CD4-positive, alpha-beta T cell (primary cell): ENCODE results near the gene RYR2. TPM values are rescaled to one million over a fixed set of nuclear protein-coding genes. Genes with fewer than 3 reads are reported as not detected.

Source experiments
- ATAC-seq: fragments of 200-7000 bp; cut with Tn5 transposase; one replicate; pipeline ENCODE4 v1.10.0; 2022; ENCODE audit warnings: mild to moderate bottlenecking; ENCODE audit not compliant: poor library complexity
- CTCF ChIA-PET: fragments of 350-600 bp; sonication (Branson Sonifier 250); formaldehyde crosslinking; loops from one replicate; lab custom pipeline; 2021; ENCODE audit warnings: antibody characterized with exemption, inconsistent platforms; lab: Charles Lee
- POLR2A ChIA-PET: fragments of 350-600 bp; sonication (Branson Sonifier 250); formaldehyde crosslinking; loops from one replicate; lab custom pipeline; 2021; ENCODE audit warnings: antibody characterized with exemption, inconsistent platforms; lab: Charles Lee
- DNase-seq, 14 experiments: peaks; one replicate each; pipeline ENCODE4 v3.0.0-alpha.2; 2013 to 2020; ENCODE audit warnings: mixed read lengths in 2 of 14
- H3K27ac ChIP-seq, 2 donors: one replicate each; pipeline versions ENCODE4 v1.5.1 to v1.7.0; 2013; ENCODE audit warnings: low read length in 2 of 2, low read depth in 1 of 2, mild to moderate bottlenecking in 1 of 2
- H3K27me3 ChIP-seq, 2 experiments: 1 replicate in 1 of 2; 2 replicates in 1 of 2; pipeline versions ENCODE4 v1.6.1 to v1.7.0; 2013; ENCODE audit warnings: low read length in 2 of 2, control low read depth in 1 of 2, mild to moderate bottlenecking in 1 of 2, moderate library complexity in 1 of 2; ENCODE audit not compliant: insufficient read depth in 2 of 2, control insufficient read depth in 1 of 2
- H3K36me3 ChIP-seq: one replicate; pipeline ENCODE4 v1.6.1; 2013; ENCODE audit warnings: low read length, control low read depth; ENCODE audit not compliant: insufficient read depth
- H3K4me1 ChIP-seq: one replicate; pipeline ENCODE4 v1.6.1; 2013; ENCODE audit warnings: low read length, control low read depth; ENCODE audit not compliant: insufficient read depth
- H3K4me3 ChIP-seq: one replicate; pipeline ENCODE4 v1.5.1; 2013; ENCODE audit warnings: mild to moderate bottlenecking, low read length, moderate library complexity
- H3K9me3 ChIP-seq, 2 experiments: 1 replicate in 1 of 2; 2 replicates in 1 of 2; pipeline versions ENCODE4 v1.6.1 to v1.7.0; 2013; ENCODE audit warnings: low read length in 2 of 2, mild to moderate bottlenecking in 2 of 2, control low read depth in 1 of 2, moderate library complexity in 1 of 2; ENCODE audit not compliant: control insufficient read depth in 1 of 2, insufficient read depth in 1 of 2
- H3K27ac Mint-ChIP-seq: one replicate; pipeline ENCODE4 v1.8.0; 2020; ENCODE audit warnings: mixed read lengths
- H3K27me3 Mint-ChIP-seq: one replicate; pipeline ENCODE4 v1.8.0; 2021; ENCODE audit warnings: mixed read lengths
- H3K36me3 Mint-ChIP-seq: one replicate; pipeline ENCODE4 v1.8.0; 2021; ENCODE audit warnings: low read depth, mixed read lengths
- H3K4me1 Mint-ChIP-seq: one replicate; pipeline ENCODE4 v1.8.0; 2021; ENCODE audit warnings: low read depth, mixed read lengths
- H3K4me3 Mint-ChIP-seq: one replicate; pipeline ENCODE4 v1.8.0; 2020; ENCODE audit warnings: mild to moderate bottlenecking, mixed read lengths
- H3K9me3 Mint-ChIP-seq: one replicate; pipeline ENCODE4 v1.8.0; 2020; ENCODE audit warnings: mixed read lengths
- intact Hi-C, 2 experiments: fragments of 100-400 bp; cut with DNase I in 1 of 2; cut with micrococcal nuclease in 1 of 2; formaldehyde crosslinking; loops; one replicate each; pipeline versions ENCODE4 v1.15.1 to v1.9.0; 2023 to 2025; cut with DNase I, micrococcal nuclease
- total RNA-seq, 174 experiments: library from RNA in 2 of 174; stranded (reverse) in 2 of 174; gene quantifications; one replicate each; pipeline ENCODE4 v1.2.3 and lab custom pipeline; 2021 to 2026
- TF ChIP-seq, protein P1 (sequence below): fragments of 200-600 bp; IDR thresholded peaks from one replicate; pipeline ENCODE4 v1.8.0; 2022; ENCODE audit warnings: antibody characterized with exemption, mild to moderate bottlenecking

RYR2 gene
- total RNA-seq, 2 experiments from 2014 or later = not detected

- H3K27me3 Mint-ChIP-seq = no peaks in the 10 kb centered on the region
- DNase-seq (no peak), ATAC-seq (no peak)
- H3K4me1 Mint-ChIP-seq = no peaks in the 10 kb centered on the region
- Histone ChIP-seq H3K36me3 (no peaks in the 10 kb centered on the region), H3K27ac (no peak overlapping the region), H3K27me3 (no peaks in the 10 kb centered on the region), H3K9me3 (no peaks in the 10 kb centered on the region), H3K4me3 (no peak overlapping the region), H3K4me1 (no peaks in the 10 kb centered on the region)
- no peak overlapping the region for H3K4me3 Mint-ChIP-seq
- no peaks in the 10 kb centered on the region for H3K36me3 Mint-ChIP-seq
- no peaks in the 10 kb centered on the region for H3K9me3 Mint-ChIP-seq
- TF ChIP-seq, protein P1, sequence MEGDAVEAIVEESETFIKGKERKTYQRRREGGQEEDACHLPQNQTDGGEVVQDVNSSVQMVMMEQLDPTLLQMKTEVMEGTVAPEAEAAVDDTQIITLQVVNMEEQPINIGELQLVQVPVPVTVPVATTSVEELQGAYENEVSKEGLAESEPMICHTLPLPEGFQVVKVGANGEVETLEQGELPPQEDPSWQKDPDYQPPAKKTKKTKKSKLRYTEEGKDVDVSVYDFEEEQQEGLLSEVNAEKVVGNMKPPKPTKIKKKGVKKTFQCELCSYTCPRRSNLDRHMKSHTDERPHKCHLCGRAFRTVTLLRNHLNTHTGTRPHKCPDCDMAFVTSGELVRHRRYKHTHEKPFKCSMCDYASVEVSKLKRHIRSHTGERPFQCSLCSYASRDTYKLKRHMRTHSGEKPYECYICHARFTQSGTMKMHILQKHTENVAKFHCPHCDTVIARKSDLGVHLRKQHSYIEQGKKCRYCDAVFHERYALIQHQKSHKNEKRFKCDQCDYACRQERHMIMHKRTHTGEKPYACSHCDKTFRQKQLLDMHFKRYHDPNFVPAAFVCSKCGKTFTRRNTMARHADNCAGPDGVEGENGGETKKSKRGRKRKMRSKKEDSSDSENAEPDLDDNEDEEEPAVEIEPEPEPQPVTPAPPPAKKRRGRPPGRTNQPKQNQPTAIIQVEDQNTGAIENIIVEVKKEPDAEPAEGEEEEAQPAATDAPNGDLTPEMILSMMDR = no peak
- H3K27ac Mint-ChIP-seq = no peak overlapping the region
- ChIA-PET CTCF (no interaction called here), POLR2A (no interaction called here)
- intact Hi-C loops = no loop called here
These were observed 596.6 kb downstream of the RYR2 start for GRCh38 chr1:237638555-237638954.

DNA sequence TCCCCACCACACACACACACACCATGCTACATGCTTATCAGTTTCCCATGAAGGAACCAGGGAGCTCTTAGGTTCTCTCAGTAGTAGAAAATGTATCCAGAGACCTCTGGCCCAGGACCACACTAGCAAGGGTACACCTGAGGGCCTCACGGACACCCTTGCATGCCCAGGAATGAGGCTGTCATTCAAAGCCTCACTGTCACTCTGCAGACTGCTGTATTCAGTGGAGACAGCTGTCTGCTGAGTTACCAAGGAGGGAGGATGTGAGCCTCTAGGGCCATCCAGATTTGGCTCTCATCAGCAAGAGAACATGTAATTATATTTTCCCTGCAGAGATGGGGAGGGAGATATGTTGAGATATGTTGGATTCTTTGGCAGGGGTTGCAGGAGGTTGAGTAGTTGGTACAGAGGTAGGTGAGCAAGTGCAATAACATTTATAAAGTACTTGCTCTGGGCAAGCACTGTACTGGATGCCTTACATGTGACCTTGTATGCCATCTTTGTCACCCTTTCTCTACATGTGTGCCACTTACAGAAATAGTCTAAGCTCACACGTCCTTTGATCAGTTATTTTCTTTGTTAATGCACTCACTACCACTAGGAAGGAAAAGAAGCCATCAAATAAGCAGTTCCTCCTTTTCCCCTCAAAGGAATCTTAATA, 598.2 kb downstream of the RYR2 start:
- ChIA-PET CTCF (no interaction called here), POLR2A (no interaction called here)
- no peak overlapping the region for H3K4me3 ChIP-seq
- Mint-ChIP-seq H3K4me3 (no peak overlapping the region), H3K4me1 (no peaks in the 10 kb centered on the region), H3K36me3 (no peaks in the 10 kb centered on the region), H3K27me3 (no peaks in the 10 kb centered on the region), H3K27ac (no peak overlapping the region), H3K9me3 (no peaks in the 10 kb centered on the region)
- H3K4me1 ChIP-seq = no peaks in the 10 kb centered on the region
- TF ChIP-seq, protein P1 = no peak
- H3K27ac ChIP-seq = no peak overlapping the region
- H3K27me3 ChIP-seq = no peaks in the 10 kb centered on the region
- H3K9me3 ChIP-seq = no peaks in the 10 kb centered on the region
- ATAC-seq = no peak
- H3K36me3 ChIP-seq = no peaks in the 10 kb centered on the region
- no peak for DNase-seq
- intact Hi-C loops = no loop called here

DNA sequence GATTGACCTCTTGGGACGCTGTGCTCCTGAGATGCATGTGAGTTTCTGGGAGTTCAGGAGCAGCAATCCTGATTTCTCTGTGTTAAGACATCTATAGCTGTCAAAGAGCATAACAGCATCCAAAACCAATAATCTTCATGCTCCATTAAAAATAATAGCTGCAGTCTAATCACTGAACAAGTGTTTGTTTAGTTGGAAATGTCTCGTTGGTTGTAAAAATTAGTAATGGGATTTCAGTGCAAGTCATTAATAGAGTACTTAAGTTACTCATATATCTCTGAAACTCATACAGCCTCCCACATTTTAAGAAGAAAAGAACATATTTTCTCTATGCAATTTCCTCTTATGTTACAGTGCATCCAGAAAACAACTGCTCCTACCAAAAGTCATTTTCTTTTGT, 599.0 kb downstream of the RYR2 start:
- H3K4me3 Mint-ChIP-seq = no peak overlapping the region
- no peaks in the 10 kb centered on the region for H3K4me1 Mint-ChIP-seq
- ChIA-PET CTCF (no interaction called here), POLR2A (no interaction called here)
- TF ChIP-seq, protein P1 = no peak
- ATAC-seq = no peak
- no peaks in the 10 kb centered on the region for H3K36me3 Mint-ChIP-seq
- H3K27ac Mint-ChIP-seq = no peak overlapping the region
- no peak for DNase-seq
- H3K27me3 ChIP-seq = no peaks in the 10 kb centered on the region
- no peaks in the 10 kb centered on the region for H3K9me3 ChIP-seq
- intact Hi-C loops = no loop called here
- H3K36me3 ChIP-seq = no peaks in the 10 kb centered on the region
- no peaks in the 10 kb centered on the region for H3K4me1 ChIP-seq
- no peak overlapping the region for H3K27ac ChIP-seq
- no peaks in the 10 kb centered on the region for H3K9me3 Mint-ChIP-seq
- H3K27me3 Mint-ChIP-seq = no peaks in the 10 kb centered on the region
- H3K4me3 ChIP-seq = no peak overlapping the region
